ENCODE results near the gene EIF4A3.

DNA sequence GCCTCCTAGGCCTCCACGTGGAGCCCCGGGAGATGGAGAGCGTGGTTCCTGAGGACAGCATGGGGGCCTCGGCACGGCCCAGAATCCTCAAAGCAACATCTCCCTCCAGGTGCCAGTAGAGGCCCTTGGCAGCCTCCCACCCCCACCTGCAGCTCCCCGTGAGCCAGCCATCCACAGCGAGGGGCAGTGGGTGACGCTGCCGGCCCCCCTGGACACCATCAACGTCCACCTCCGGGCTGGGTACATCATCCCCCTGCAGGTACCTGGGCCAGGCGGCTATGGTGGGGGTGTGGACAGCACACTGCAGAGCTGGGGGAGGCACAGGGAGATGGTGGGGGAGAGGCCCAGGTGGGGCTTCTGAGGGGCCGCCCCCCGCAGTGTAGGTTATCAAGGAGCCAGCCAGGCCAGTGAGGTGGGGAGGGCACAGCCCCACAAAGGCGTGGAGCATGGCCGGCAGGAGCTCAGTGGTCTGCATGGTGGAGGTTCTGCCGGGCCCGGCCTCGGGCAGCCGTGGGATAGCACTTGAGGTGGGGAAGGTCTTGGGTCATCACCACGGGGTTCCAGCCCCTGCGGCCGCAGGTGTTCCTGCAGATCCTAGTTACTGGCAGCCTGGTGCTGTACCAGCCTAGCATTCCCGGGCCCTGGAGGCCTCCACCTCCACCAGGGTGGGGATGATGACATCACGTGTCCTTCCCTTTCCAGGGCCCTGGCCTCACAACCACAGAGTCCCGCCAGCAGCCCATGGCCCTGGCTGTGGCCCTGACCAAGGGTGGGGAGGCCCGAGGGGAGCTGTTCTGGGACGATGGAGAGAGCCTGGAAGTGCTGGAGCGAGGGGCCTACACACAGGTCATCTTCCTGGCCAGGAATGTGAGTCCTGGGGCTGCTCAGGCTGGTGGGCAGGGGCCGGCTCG lies 29.2 kb downstream of the EIF4A3 start:
- TF ChIP-seq ESRRG (CRISPR knock-in tag; IDR thresholded peaks at IDR 0.05) (no peak), BACH2 (CRISPR knock-in tag; IDR thresholded peaks at IDR 0.05; ENCODE audit: borderline replicate concordance) (no peak), ARNTL (CRISPR knock-in tag; IDR thresholded peaks at IDR 0.05; ENCODE audit: borderline replicate concordance, low read depth) (no peak), ZFP3 (CRISPR knock-in tag; IDR thresholded peaks at IDR 0.05) (no peak)
- TF ChIP-seq, protein P1, sequence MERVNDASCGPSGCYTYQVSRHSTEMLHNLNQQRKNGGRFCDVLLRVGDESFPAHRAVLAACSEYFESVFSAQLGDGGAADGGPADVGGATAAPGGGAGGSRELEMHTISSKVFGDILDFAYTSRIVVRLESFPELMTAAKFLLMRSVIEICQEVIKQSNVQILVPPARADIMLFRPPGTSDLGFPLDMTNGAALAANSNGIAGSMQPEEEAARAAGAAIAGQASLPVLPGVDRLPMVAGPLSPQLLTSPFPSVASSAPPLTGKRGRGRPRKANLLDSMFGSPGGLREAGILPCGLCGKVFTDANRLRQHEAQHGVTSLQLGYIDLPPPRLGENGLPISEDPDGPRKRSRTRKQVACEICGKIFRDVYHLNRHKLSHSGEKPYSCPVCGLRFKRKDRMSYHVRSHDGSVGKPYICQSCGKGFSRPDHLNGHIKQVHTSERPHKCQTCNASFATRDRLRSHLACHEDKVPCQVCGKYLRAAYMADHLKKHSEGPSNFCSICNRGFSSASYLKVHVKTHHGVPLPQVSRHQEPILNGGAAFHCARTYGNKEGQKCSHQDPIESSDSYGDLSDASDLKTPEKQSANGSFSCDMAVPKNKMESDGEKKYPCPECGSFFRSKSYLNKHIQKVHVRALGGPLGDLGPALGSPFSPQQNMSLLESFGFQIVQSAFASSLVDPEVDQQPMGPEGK (CRISPR knock-in tag; IDR thresholded peaks at IDR 0.05; ENCODE audit: borderline replicate concordance): no peak

Data from SK-N-SH treated with all-trans-retinoic acid at 6 μM for 48 hours (cell line).